Measurements from ENCODE around the gene EPN3. TPM values are rescaled to one million over a fixed set of nuclear protein-coding genes. Genes with fewer than 3 reads are reported as not detected.

The EPN3 gene
- total and polyA plus RNA-seq, 2 experiments from 2014 or later, result 2.3 to 7.7 TPM

GRCh38 chr17:50561746-50562141 is 29.2 kb downstream of the EPN3 start:
- TF ChIP-seq STAT1 (IDR thresholded peaks at IDR 0.05; ENCODE audit: unreplicated experiment), result no peak
- TF ChIP-seq REST (IDR thresholded peaks at IDR 0.05; ENCODE audit: unreplicated experiment), result no peak
- TF ChIP-seq CREB1 (CRISPR knock-in tag; IDR thresholded peaks at IDR 0.05; ENCODE audit: low read depth), result no peak
- TF ChIP-seq EZH2 (IDR thresholded peaks at IDR 0.05; ENCODE audit: low read depth, unreplicated experiment), result no peak
- no peak for TF ChIP-seq ZNF114 (CRISPR knock-in tag; IDR thresholded peaks at IDR 0.05)
- TF ChIP-seq ETS1 (IDR thresholded peaks at IDR 0.05), result no peak
- TF ChIP-seq POLR2AphosphoS5 (IDR thresholded peaks at IDR 0.05; ENCODE audit: low read depth), result no peak
- no peak for TF ChIP-seq CTCF (conservative IDR thresholded peaks at IDR 0.05; ENCODE audit: low read depth in 2 of 2)
- TF ChIP-seq JUNB (IDR thresholded peaks at IDR 0.05; ENCODE audit: unreplicated experiment), result no peak
- no peak for TF ChIP-seq ZNF462 (CRISPR knock-in tag; IDR thresholded peaks at IDR 0.05)
- TF ChIP-seq EZH2phosphoT487 (IDR thresholded peaks at IDR 0.05; ENCODE audit: unreplicated experiment), result no peak
- no peak for TF ChIP-seq NANOG (IDR thresholded peaks at IDR 0.05; ENCODE audit: borderline replicate concordance)
- no peak for TF ChIP-seq ZNF331 (CRISPR knock-in tag; IDR thresholded peaks at IDR 0.05; ENCODE audit: low read depth)
- H3K27me3 Mint-ChIP-seq (ENCODE audit: insufficient read depth, low read depth, poor library complexity), result peaks cover 65% of the 10 kb centered on the region
- H3K4me2 ChIP-seq, result peak overlapping the region; percentile 95

More at GRCh38 chr17:50561746-50562141, 29.2 kb downstream of the EPN3 start:
- Histone ChIP-seq H3K36me3 (ENCODE audit: insufficient read depth) (no peaks in the 10 kb centered on the region), H3K27me3 (ENCODE audit: insufficient read depth) (peaks cover 87% of the 10 kb centered on the region), H3K79me2 (replicated peaks; ENCODE audit: insufficient read depth) (no peaks in the 10 kb centered on the region), H3K27ac (ENCODE audit: low read depth) (no peak overlapping the region), H3K4me3 (peak overlapping the region; percentile 62), H3K4me1 (ENCODE audit: insufficient read depth) (peaks cover 33% of the 10 kb centered on the region), H4K20me1 (replicated peaks; ENCODE audit: insufficient read depth) (no peaks in the 10 kb centered on the region; the same call in none of the 2 replicates), H2AFZ (no peak overlapping the region), H3K9me2 (ENCODE audit: insufficient read depth) (no peaks in the 10 kb centered on the region), H3F3A (replicated peaks; ENCODE audit: low read depth) (0 out of 2 replicates have a peak, but pooled peaks cover 9% of the 10 kb centered on the region)
- H3K4me1 Mint-ChIP-seq, result peaks cover 54% of the 10 kb centered on the region
- DNase-seq (ENCODE audit: low spot score), result no peak
- no peak overlapping the region for H3K27ac Mint-ChIP-seq
- no peaks in the 10 kb centered on the region for H3K9me3 Mint-ChIP-seq
- peak overlapping the region; percentile 72 for H3K4me3 Mint-ChIP-seq
- no peak for ATAC-seq
- H3K36me3 Mint-ChIP-seq (ENCODE audit: low read depth), result no peaks in the 10 kb centered on the region
